SJSA1 (cell line): ENCODE results near the gene ETV1. TPM values are rescaled to one million over a fixed set of nuclear protein-coding genes. Genes with fewer than 3 reads are reported as not detected.

Source experiments
- DNase-seq, 2 experiments: peaks; one replicate each; pipeline ENCODE4 v3.0.0-alpha.2; 2015 to 2020; ENCODE audit warnings: low spot score in 2 of 2, low read depth in 1 of 2
- H3K27ac ChIP-seq: fragments of 250-450 bp; sonication (Bioruptor Pico); 2 replicates; pipeline ENCODE4 v1.5.1; 2020; ENCODE audit warnings: mild to moderate bottlenecking, moderate library complexity
- H3K27me3 ChIP-seq: fragments of 250-450 bp; sonication (Bioruptor Pico); replicated peaks from 2 replicates; pipeline ENCODE4 v1.5.1; 2020; ENCODE audit warnings: mild to moderate bottlenecking, moderate library complexity
- H3K36me3 ChIP-seq: fragments of 250-450 bp; sonication (Bioruptor Pico); 2 replicates; pipeline ENCODE4 v1.5.1; 2020; ENCODE audit warnings: mild to moderate bottlenecking
- H3K4me1 ChIP-seq: fragments of 250-450 bp; sonication (Bioruptor Pico); replicated peaks from 2 replicates; pipeline ENCODE4 v1.6.1; 2021; ENCODE audit warnings: mild to moderate bottlenecking
- H3K4me3 ChIP-seq: fragments of 250-450 bp; sonication (Bioruptor Pico); 2 replicates; pipeline ENCODE4 v1.5.1; 2020; ENCODE audit warnings: mild to moderate bottlenecking
- H3K9me3 ChIP-seq: fragments of 250-450 bp; sonication (Bioruptor Pico); replicated peaks from 2 replicates; pipeline ENCODE4 v1.5.1; 2020; ENCODE audit warnings: mild to moderate bottlenecking
- total RNA-seq: library from RNA; depleted of rRNA; stranded (reverse); fragments of >200 nt; shearing (Covaris generic); gene quantifications from 2 replicates; pipeline ENCODE4 v1.2.3, GENCODE V29; 2014

Gene ETV1
- total RNA-seq, 1 experiment from 2014 or later, result 4.7 TPM

DNA sequence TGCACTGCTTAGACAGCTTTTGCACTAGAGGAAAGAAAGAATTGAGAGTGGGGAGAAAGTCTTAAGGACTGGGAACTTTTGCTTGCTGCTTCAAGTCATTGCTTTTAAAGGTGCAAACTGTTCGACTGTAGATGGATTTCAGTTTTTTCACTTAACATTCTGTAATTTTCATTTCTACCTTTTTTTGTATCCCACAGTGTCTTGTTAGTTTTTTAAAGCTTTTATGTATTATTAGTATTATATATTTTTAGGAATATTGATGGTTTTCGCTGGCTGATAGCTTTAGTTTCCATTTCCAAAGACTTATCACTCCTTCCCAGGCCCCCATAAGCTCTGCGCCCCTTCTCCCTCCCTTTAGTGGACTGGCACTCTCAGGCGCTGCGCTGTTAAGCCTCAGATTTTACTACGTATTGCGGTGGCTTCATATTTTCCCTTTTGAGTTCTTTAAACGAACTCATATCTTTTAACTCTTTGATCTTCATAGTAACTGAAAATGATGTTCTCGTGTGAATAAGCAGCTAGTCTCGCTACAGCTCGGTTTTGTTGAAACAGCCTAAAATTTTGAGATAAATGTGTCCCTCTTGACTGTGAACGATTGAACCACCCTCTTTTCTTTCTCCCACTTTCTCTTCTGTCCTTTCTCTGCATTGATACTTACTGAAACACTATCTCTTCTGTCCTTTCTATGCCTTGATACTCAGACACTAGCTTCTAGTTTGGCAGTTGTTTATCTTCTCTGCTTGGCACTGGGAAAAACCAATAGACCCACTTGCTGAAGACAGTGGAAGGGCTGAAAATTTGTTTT is 2.5 kb upstream of the ETV1 start:
- peak overlapping the region; percentile 76 for H3K27ac ChIP-seq
- no peaks in the 10 kb centered on the region for H3K27me3 ChIP-seq
- H3K36me3 ChIP-seq, result no peaks in the 10 kb centered on the region
- no peaks in the 10 kb centered on the region for H3K9me3 ChIP-seq
- DNase-seq, result peak in 1 of 2 experiments; percentile 0
- H3K4me1 ChIP-seq, result 0 out of 2 replicates have a peak, but pooled peaks cover 4% of the 10 kb centered on the region
- H3K4me3 ChIP-seq, result peak overlapping the region; percentile 17

DNA sequence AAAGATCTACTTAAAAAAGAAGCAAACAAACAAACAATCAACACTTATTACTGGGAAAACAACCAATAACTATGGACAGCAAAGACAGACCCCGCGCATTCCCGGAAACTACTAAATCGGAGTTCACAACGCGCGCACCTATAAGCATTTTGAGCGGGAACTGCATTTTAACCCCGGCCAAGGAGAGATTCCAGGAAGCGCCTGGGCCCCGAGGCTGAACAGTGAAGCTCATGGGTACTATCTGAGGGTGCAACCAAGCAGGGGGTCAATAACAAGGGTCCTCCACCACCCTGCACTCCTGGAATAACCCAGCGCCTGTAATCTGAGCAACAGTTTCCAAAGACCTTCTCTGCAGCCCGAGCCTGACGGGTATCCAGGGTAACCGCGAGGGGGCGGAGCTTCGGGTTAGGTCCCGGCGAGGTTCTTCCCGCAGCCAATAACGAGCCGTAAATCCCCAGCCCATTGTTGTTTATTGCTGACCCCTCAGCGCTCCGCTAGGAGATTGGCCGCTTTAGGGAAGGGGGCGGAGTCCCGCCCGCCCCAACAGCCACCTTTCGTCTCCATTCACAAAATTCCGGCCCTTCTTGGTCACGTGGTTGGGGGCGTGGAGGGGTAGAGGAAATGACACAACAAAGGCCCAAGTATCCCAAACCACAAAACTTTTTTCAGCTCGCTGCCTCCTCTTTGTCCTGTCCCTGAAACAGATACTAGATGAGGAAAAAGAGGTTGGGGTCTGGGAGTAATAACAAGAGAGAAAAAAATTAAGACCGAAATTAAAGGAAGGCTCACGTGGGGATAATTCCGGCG is 1.7 kb upstream of the ETV1 start:
- DNase-seq, result peak; percentile 92 to 94
- no peaks in the 10 kb centered on the region for H3K9me3 ChIP-seq
- H3K27me3 ChIP-seq, result no peaks in the 10 kb centered on the region
- H3K4me1 ChIP-seq, result 0 out of 2 replicates have a peak, but pooled peaks cover 4% of the 10 kb centered on the region
- H3K36me3 ChIP-seq, result no peaks in the 10 kb centered on the region
- peak overlapping the region; percentile 76 for H3K27ac ChIP-seq
- H3K4me3 ChIP-seq, result peak overlapping the region; percentile 52

DNA sequence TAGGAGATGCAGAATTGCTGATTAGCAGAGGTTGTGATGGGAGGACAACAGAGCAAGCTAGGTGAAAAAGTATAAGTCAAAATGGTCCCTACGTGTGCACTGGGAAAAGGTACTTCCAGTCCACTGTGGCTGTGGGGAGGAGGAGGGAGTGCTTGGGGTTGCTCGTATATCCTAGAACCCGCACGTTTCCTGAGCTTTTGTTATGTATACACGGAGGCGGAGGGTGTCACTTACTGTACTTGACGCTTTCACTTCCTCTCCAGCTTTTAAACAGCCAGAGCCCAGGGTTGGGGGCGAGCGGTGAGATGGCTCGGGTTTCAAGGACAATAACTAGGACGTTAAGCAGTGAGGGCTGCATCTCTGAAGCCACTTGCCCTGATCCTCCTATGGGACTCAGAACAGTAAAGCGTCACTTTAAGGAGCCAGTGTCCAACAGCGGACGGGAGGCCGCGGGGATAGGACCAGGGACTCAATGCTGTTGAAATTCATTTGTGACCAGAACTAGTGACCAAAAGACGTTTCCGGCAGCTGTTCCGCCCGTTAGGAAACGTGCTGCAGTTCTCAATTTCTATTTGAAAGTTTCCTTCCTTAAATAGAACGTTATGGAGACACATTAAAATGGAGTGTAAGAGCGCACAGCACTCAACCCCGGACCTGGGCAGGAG is 985 bp upstream of the ETV1 start:
- no peaks in the 10 kb centered on the region for H3K9me3 ChIP-seq
- peak; percentile 34 to 35 for DNase-seq
- peak overlapping the region; percentile 67 for H3K27ac ChIP-seq
- no peaks in the 10 kb centered on the region for H3K36me3 ChIP-seq
- H3K4me3 ChIP-seq, result peak overlapping the region; percentile 52
- H3K4me1 ChIP-seq, result 0 out of 2 replicates have a peak, but pooled peaks cover 4% of the 10 kb centered on the region
- H3K27me3 ChIP-seq, result no peaks in the 10 kb centered on the region

DNA sequence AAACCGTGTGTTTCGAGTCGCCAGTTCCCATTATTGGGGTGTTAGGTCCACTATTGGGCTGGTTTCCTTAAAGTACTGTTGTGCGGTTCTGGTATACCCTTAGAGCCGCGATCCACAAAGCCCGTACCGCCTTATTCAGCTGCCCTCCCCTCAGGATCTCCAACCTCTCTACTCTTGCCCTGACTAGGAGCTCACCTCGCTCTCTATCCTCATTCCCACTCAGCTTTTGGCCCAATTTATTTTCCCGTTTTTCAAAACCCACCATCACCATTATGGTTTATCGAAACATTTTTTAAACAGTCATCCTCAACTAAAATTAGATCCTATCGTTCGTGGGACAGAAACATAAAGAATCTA is 461 bp upstream of the ETV1 start:
- Histone ChIP-seq H3K27me3 (no peaks in the 10 kb centered on the region), H3K36me3 (no peaks in the 10 kb centered on the region), H3K4me1 (0 out of 2 replicates have a peak, but pooled peaks cover 4% of the 10 kb centered on the region), H3K9me3 (no peaks in the 10 kb centered on the region), H3K27ac (peak overlapping the region; percentile 67), H3K4me3 (peak overlapping the region; percentile 52)
- DNase-seq, result no peak

DNA sequence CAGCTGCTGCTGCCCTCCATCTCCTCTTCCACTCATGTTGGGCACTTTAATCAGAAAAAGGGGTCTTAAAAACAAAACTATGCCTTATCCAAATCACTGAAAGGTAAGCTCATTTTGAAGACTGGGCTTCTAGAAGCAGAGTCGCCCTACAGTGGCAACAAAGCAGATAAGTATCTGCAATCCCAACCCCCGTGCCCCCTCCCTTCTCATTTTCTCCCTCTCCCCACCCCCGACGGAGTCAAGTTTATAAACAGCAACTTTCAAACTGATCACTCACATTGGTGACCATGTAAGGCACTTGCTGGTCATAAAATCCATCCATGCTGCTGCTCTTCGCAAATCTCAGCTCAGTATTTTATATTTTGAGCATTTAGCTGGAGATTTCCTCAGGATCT is 738 bp downstream of the ETV1 start:
- no peak overlapping the region for H3K27ac ChIP-seq
- DNase-seq, result peak in 1 of 2 experiments; percentile 6

DNA sequence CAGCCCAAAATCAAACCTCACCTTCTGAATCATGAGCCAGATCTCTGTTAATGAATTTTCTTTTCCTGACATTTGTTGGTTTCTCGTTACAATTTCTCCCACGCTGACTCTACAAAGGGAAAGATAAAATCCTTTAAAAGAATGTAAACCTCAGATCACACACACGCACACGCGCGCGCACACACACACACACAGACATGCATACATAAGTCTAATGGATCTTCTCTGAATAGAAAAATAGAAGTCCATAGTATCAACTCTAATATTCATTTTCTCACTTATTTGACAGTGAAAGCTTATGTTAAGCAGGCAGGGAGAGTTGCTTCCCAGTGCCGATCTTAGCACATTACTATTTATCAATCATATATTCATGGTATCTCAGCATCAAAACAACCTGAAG is 1.4 kb downstream of the ETV1 start:
- Histone ChIP-seq H3K4me1 (0 out of 2 replicates have a peak, but pooled peaks cover 4% of the 10 kb centered on the region), H3K9me3 (no peaks in the 10 kb centered on the region), H3K4me3 (peak overlapping the region; percentile 52), H3K27ac (no peak overlapping the region), H3K36me3 (no peaks in the 10 kb centered on the region), H3K27me3 (no peaks in the 10 kb centered on the region)
- DNase-seq, result peak in 1 of 2 experiments; percentile 18

More for the DNA sequence above, 738 bp downstream of the ETV1 start:
- Histone ChIP-seq H3K4me1 (0 out of 2 replicates have a peak, but pooled peaks cover 4% of the 10 kb centered on the region), H3K4me3 (peak overlapping the region; percentile 52), H3K9me3 (no peaks in the 10 kb centered on the region), H3K36me3 (no peaks in the 10 kb centered on the region), H3K27me3 (no peaks in the 10 kb centered on the region)

DNA sequence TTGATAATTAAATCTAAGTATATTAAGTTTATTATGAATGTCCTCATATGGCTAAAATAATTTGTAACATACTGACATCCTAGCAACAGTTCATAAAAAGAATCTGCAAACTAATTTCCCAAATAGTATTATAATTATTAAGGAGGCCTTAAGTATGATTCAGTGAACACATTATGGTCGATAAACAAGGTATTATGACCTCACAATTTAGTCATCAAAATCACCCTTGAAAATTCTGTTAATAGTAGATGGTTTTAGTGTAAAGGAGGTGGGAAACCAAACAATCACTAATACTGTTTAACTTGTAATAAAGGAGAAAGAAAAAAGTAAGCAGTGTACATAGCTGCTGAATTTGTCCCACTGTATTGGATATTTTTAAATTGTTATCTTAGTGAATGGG is 2.1 kb downstream of the ETV1 start:
- no peaks in the 10 kb centered on the region for H3K27me3 ChIP-seq

DNA sequence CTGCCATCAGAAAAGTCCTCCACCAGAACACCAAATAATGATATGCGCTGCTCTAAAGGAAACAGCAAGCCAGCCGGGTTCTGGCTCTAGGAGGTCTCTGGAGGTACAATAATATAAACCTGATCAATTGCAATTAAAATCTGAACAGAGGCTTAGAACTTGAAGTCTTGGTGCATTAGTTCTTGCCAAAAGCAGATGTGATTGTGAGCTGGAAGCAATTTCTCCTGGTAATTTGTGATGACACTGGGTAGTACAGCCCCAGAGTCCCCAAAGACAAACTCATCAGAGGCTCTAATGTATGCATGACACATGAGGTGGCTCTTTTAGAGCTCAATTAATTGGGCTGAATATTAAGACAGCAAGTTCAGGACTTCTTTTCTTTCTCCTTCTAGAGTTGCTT is 3.3 kb downstream of the ETV1 start:
- Histone ChIP-seq H3K4me1 (peaks cover 7% of the 10 kb centered on the region; the same call in 1 of the 2 replicates), H3K27ac (no peak overlapping the region), H3K27me3 (no peaks in the 10 kb centered on the region), H3K4me3 (no peak overlapping the region), H3K9me3 (no peaks in the 10 kb centered on the region), H3K36me3 (no peaks in the 10 kb centered on the region)
- DNase-seq, result no peak

More for the DNA sequence above, 2.1 kb downstream of the ETV1 start:
- peak in 1 of 2 experiments; percentile 0 for DNase-seq
- H3K27ac ChIP-seq, result no peak overlapping the region
- 0 out of 2 replicates have a peak, but pooled peaks cover 4% of the 10 kb centered on the region for H3K4me1 ChIP-seq
- H3K36me3 ChIP-seq, result no peaks in the 10 kb centered on the region
- no peaks in the 10 kb centered on the region for H3K9me3 ChIP-seq
- no peak overlapping the region for H3K4me3 ChIP-seq

DNA sequence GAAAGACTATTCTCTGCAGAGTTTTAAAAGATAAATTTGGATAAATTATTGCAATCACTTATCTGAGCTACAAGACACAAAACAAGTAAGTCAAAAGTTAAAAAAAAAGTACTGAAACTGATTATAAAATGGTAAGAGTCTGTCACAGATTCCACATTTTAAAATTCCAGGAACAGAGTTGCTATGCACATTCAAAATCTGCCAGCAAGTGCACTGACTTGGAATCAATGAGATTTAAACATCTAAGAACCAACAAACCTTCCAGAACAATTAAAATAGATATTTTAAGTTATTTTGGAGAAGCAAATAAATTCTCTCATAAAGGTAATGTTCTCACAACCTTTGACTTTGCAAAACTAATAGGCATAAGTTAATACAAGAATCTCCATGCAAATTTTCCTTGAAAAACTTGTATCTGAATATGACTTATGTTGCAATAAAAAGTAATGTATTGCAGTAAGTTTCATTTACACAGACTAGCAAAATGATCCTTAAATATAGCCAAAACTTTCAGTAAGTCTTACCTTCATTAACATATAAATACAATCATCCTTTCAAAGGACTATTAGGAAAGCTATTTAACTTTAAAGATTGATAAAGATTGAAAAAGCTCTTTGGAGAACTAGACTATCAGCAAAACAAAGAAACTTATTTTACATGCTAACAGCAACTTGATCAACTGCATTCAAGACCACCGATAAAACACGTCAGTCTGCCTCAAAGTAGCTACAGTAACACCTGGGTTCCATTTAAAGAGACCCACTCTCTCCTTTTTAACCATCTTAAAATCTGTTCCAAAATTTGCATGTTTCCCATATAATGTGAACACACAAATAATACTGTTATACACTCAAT is 4.4 kb downstream of the ETV1 start:
- no peak for DNase-seq
- no peak overlapping the region for H3K4me3 ChIP-seq
- H3K4me1 ChIP-seq, result peaks cover 16% of the 10 kb centered on the region

DNA sequence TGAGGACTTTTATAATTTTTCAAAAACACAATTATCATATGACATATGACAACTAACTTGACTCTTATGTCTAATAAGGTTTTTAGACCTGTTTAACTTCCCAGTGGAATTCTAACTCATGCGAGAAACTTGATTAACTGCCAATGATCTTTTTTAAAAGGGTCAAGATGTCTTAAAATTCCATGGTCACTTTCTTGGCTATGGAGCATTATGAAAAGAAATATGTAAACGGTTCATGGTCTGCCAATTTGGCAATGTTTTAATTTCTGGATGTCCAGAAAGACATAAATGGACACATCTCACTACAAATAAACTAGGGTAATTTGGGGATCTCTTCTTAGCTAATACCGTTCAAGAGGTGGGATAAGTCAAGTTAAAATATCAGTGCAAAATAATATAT is 5.4 kb downstream of the ETV1 start:
- Histone ChIP-seq H3K4me3 (no peak overlapping the region), H3K27ac (no peak overlapping the region), H3K9me3 (no peaks in the 10 kb centered on the region), H3K4me1 (peaks cover 25% of the 10 kb centered on the region), H3K27me3 (no peaks in the 10 kb centered on the region), H3K36me3 (no peaks in the 10 kb centered on the region)
- DNase-seq, result no peak

More for the DNA sequence above, 4.4 kb downstream of the ETV1 start:
- no peaks in the 10 kb centered on the region for H3K27me3 ChIP-seq
- no peaks in the 10 kb centered on the region for H3K36me3 ChIP-seq
- H3K27ac ChIP-seq, result no peak overlapping the region
- H3K9me3 ChIP-seq, result no peaks in the 10 kb centered on the region

DNA sequence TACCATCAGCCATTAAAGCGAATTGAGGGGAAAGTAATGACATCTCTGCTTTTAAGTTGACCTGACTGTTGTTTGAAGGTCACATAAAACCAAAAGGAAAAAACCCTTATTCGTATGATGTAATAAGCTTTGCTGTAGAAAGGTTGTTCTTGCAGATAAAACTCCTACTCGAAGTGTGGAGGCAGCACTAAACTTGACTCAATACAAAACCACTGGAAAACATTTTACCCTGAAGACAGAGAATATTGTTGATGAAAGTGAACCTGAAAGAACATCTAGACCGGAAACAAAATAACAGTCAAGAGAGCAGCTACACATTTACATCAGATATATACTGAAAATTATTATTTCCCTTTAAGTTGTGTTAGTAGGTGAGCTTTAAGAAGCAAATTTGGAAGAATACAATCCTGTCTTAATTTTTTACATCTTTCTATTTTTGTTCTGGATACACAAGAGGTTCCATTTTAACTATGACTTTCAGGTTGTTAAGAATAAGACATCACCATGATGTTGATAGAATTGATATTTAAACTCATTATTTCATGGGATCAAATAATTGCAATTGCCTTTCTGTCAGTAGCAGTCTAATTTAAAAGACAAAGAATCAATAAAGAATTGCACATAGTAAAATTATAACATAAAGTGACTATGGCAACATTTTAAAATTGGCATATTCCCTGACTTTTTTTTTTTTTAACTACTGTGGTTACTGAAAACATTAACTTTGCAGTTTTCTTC is 6.4 kb downstream of the ETV1 start:
- no peak overlapping the region for H3K4me3 ChIP-seq
- peaks cover 26% of the 10 kb centered on the region for H3K4me1 ChIP-seq
- no peaks in the 10 kb centered on the region for H3K36me3 ChIP-seq
- no peak for DNase-seq
- no peak overlapping the region for H3K27ac ChIP-seq
- no peaks in the 10 kb centered on the region for H3K27me3 ChIP-seq
- H3K9me3 ChIP-seq, result no peaks in the 10 kb centered on the region

DNA sequence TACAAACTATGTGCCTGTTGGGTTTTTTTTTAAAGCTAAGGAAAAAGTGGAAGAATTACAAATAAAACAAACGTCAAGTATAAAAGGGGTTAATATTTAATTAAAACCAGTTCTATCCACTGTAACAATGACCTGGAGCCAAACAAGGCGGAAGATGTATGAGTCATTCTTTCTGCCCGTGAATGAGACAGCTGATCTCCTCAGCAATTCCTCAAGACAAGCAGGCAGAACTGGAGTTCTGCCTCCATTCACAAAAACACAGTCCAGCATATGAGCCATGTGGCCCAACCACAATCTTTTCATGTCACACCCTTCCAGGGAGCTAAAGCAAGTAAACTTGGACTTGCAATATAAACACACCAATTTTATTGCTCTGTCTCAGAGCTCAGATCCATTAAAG is 8.4 kb downstream of the ETV1 start:
- H3K27me3 ChIP-seq, result no peaks in the 10 kb centered on the region
- no peaks in the 10 kb centered on the region for H3K9me3 ChIP-seq
- peaks cover 22% of the 10 kb centered on the region for H3K4me1 ChIP-seq
- peak overlapping the region; percentile 67 for H3K27ac ChIP-seq
- H3K36me3 ChIP-seq, result no peaks in the 10 kb centered on the region
- H3K4me3 ChIP-seq, result no peak overlapping the region
- DNase-seq, result peak; percentile 73 to 80
